ENCODE data around the gene BNC2.
"Not testable (repeated sequence)": the region's sequence is repeated elsewhere in the genome, so short reads cannot be mapped to it uniquely, and the experiment has no call there.

BNC2 gene

GRCh38 chr9:16899606-16900005 is 29.1 kb upstream of the BNC2 start:
- TF ChIP-seq CTCF (conservative IDR thresholded peaks at IDR 0.05; ENCODE audit: low read depth, low read length): no peak
- DNase-seq (ENCODE audit: low read depth): peak; percentile 84
- no peak overlapping the region for H3K4me3 ChIP-seq (ENCODE audit: low read depth, low read length)

DNA sequence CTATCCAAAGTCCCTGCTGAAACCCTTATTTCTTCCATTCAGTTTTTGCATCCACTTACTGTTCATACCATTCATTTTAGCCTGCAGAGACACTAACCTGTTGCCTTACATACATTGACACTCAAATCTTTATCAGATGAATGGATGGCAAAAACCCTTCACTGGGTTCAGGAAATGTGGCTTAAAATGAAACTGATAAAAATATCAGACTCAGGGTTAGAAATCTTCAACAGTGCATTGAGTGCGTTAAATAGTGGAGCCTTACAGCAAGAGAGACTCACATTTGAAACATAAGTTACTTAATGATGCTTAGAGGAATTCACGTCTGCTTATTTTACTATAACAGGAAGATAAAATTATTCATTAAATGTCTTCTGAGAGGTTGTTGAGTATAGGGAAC is 28.0 kb upstream of the BNC2 start:
- no peak for DNase-seq (ENCODE audit: low read depth)
- no peak overlapping the region for H3K4me3 ChIP-seq (ENCODE audit: low read depth, low read length)
- no peak for TF ChIP-seq CTCF (conservative IDR thresholded peaks at IDR 0.05; ENCODE audit: low read depth, low read length)

DNA sequence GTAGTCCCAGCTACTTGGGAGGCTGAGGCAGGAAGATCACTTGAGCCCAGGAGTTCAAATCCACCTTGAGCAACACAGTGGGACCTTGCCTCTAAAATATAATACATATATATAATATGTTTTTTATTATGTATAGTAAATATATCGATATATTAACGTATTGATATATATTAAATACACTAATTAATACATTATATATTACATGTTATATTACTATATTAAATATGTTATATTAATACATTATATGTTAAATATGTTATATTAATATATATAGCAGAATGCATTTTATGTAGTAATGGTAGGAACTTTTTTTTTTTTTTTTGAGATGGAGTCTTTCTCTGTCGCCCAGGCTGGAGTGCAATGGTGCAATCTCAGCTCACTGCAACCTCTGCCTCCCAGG is 18.1 kb upstream of the BNC2 start:
- TF ChIP-seq CTCF (conservative IDR thresholded peaks at IDR 0.05; ENCODE audit: low read depth, low read length): no peak
- no peak for DNase-seq (ENCODE audit: low read depth)
- H3K4me3 ChIP-seq (ENCODE audit: low read depth, low read length): no peak overlapping the region

- no peak for TF ChIP-seq CTCF (conservative IDR thresholded peaks at IDR 0.05; ENCODE audit: low read depth, low read length)
- no peak for DNase-seq (ENCODE audit: low read depth)
Measured at GRCh38 chr9:16885931-16886330, 15.5 kb upstream of the BNC2 start.

DNA sequence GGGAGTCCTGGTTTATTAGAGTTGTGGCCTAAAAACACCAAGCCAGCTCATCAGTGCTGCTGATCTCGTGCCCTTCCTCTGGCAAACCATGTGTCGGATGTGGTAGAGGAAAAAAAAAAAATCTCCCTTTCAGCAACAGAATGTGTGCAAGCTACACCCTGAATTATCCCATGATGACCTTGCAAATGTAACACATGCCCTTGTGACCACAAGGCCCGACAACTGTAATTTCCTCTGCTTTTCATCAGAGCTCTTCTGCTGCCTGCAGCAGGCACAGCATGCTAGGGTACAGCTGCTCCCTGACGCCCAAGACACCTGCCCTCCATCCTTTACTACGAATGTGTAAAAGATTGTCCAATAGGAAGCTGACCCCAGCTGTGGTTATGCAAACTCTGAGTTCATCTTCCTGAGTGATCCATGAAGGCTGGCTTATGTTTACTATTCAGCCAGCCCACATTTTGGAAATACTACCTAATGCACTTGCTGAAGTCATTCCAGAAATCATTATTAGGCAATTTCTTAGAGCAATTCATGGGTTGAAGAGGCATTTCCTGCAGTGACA is 14.6 kb upstream of the BNC2 start:
- H3K4me3 ChIP-seq (ENCODE audit: low read depth, low read length): no peak overlapping the region
- no peak for TF ChIP-seq CTCF (conservative IDR thresholded peaks at IDR 0.05; ENCODE audit: low read depth, low read length)
- peak; percentile 80 for DNase-seq (ENCODE audit: low read depth)

More at GRCh38 chr9:16885931-16886330, 15.5 kb upstream of the BNC2 start:
- no peak overlapping the region for H3K4me3 ChIP-seq (ENCODE audit: low read depth, low read length)

DNA sequence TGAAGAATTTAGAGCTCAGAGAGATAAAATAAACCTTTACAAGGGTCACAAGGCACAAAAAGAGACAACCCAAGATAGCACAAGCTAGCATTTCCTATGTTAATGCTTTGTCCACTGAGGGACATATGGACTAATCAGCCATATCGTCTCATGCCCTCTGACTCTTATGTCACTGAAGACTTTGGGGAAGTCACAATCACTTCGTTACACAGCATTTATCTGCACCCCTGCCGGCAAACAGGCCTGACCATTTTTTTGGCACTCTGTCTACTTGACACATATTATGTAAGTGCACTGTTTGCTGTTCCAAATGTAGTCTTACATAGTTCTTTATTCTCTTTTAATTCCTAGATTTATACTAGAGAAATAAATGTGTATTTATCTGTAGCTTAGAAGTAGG is 13.9 kb upstream of the BNC2 start:
- H3K4me3 ChIP-seq (ENCODE audit: low read depth, low read length): no peak overlapping the region
- TF ChIP-seq CTCF (conservative IDR thresholded peaks at IDR 0.05; ENCODE audit: low read depth, low read length): no peak
- no peak for DNase-seq (ENCODE audit: low read depth)

- no peak for TF ChIP-seq CTCF (conservative IDR thresholded peaks at IDR 0.05; ENCODE audit: low read depth, low read length)
- DNase-seq (ENCODE audit: low read depth): no peak
- no peak overlapping the region for H3K4me3 ChIP-seq (ENCODE audit: low read depth, low read length)
Measured at GRCh38 chr9:16883586-16883985, 13.1 kb upstream of the BNC2 start.

- not testable (repeated sequence) for H3K4me3 ChIP-seq (ENCODE audit: low read depth, low read length); DNase-seq (ENCODE audit: low read depth)
Measured at GRCh38 chr9:16882440-16882839, 12.0 kb upstream of the BNC2 start.

Measured in choroid plexus epithelial cell (primary cell).